ENCODE measurements around the gene VAV3.

VAV3 gene

GRCh38 chr1:107875689-107876088 lies 89.3 kb downstream of the VAV3 start:
- no peak for TF ChIP-seq EZH2phosphoT487 (IDR thresholded peaks at IDR 0.05; ENCODE audit: borderline replicate concordance, low read length)
- TF ChIP-seq, protein P1, sequence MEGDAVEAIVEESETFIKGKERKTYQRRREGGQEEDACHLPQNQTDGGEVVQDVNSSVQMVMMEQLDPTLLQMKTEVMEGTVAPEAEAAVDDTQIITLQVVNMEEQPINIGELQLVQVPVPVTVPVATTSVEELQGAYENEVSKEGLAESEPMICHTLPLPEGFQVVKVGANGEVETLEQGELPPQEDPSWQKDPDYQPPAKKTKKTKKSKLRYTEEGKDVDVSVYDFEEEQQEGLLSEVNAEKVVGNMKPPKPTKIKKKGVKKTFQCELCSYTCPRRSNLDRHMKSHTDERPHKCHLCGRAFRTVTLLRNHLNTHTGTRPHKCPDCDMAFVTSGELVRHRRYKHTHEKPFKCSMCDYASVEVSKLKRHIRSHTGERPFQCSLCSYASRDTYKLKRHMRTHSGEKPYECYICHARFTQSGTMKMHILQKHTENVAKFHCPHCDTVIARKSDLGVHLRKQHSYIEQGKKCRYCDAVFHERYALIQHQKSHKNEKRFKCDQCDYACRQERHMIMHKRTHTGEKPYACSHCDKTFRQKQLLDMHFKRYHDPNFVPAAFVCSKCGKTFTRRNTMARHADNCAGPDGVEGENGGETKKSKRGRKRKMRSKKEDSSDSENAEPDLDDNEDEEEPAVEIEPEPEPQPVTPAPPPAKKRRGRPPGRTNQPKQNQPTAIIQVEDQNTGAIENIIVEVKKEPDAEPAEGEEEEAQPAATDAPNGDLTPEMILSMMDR (IDR thresholded peaks at IDR 0.05; ENCODE audit: low read depth, low read length, poor library complexity, severe bottlenecking), result no peak
- no peaks in the 10 kb centered on the region for H3K9me3 ChIP-seq (ENCODE audit: control insufficient read depth, insufficient read depth, low read length)
- H3F3A ChIP-seq (ENCODE audit: control insufficient read depth, insufficient read depth), result no peaks in the 10 kb centered on the region
- H4K20me1 ChIP-seq (ENCODE audit: control insufficient read depth, insufficient read depth, low read depth, low read length), result no peaks in the 10 kb centered on the region
- H3K4me1 ChIP-seq (ENCODE audit: control insufficient read depth, low read length), result peaks cover 54% of the 10 kb centered on the region
- no peak overlapping the region for H3K27ac ChIP-seq (ENCODE audit: low read depth, low read length)
- H3K4me3 ChIP-seq (ENCODE audit: low read length), result no peak overlapping the region
- H3K79me2 ChIP-seq (ENCODE audit: control insufficient read depth, low read length), result no peaks in the 10 kb centered on the region
- H3K9me2 ChIP-seq (replicated peaks; ENCODE audit: control insufficient read depth, low read length), result no peaks in the 10 kb centered on the region
- peak overlapping the region; percentile 21; the same call in 1 of the 2 replicates for H3K4me2 ChIP-seq (ENCODE audit: low read length)
- no peaks in the 10 kb centered on the region for H3K27me3 ChIP-seq (ENCODE audit: control insufficient read depth, low read length)
- H3K36me3 ChIP-seq (ENCODE audit: control insufficient read depth, low read length), result no peaks in the 10 kb centered on the region

DNA sequence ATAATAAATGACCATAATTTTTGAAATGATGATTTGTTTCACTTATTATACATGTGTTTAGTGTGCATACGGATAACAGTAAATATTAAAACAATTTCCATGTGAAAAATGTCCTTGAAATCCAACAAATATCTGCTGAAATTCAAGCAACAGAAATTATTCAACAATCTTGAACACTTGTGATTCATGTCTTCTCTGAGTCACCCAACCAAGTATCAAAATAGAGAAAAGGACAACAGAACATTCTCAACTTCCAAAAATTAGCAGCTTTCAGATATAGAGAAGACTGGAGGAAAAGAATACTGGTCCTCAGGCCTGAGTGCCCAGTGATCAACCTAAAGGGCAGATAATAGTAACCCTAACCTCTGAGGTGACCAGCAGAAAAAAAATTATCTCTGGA lies 90.8 kb downstream of the VAV3 start:
- Histone ChIP-seq H3K27me3 (ENCODE audit: control insufficient read depth, low read length) (no peaks in the 10 kb centered on the region), H3K4me1 (ENCODE audit: control insufficient read depth, low read length) (peaks cover 54% of the 10 kb centered on the region), H3K4me2 (ENCODE audit: low read length) (no peak overlapping the region), H3K79me2 (ENCODE audit: control insufficient read depth, low read length) (no peaks in the 10 kb centered on the region), H3K27ac (ENCODE audit: low read depth, low read length) (no peak overlapping the region), H3K36me3 (ENCODE audit: control insufficient read depth, low read length) (no peaks in the 10 kb centered on the region), H3K9me3 (ENCODE audit: control insufficient read depth, insufficient read depth, low read length) (no peaks in the 10 kb centered on the region), H3K4me3 (ENCODE audit: low read length) (no peak overlapping the region), H3K9me2 (replicated peaks; ENCODE audit: control insufficient read depth, low read length) (no peaks in the 10 kb centered on the region), H4K20me1 (ENCODE audit: control insufficient read depth, insufficient read depth, low read depth, low read length) (no peaks in the 10 kb centered on the region), H3F3A (ENCODE audit: control insufficient read depth, insufficient read depth) (no peaks in the 10 kb centered on the region)
- TF ChIP-seq, protein P1 (IDR thresholded peaks at IDR 0.05; ENCODE audit: low read depth, low read length, poor library complexity, severe bottlenecking), result no peak
- no peak for TF ChIP-seq EZH2phosphoT487 (IDR thresholded peaks at IDR 0.05; ENCODE audit: borderline replicate concordance, low read length)

- TF ChIP-seq, protein P1 (IDR thresholded peaks at IDR 0.05; ENCODE audit: low read depth, low read length, poor library complexity, severe bottlenecking), result no peak
- TF ChIP-seq EZH2phosphoT487 (IDR thresholded peaks at IDR 0.05; ENCODE audit: borderline replicate concordance, low read length), result no peak
- H3K36me3 ChIP-seq (ENCODE audit: control insufficient read depth, low read length), result no peaks in the 10 kb centered on the region
- H3K27ac ChIP-seq (ENCODE audit: low read depth, low read length), result no peak overlapping the region
- H3K4me2 ChIP-seq (ENCODE audit: low read length), result no peak overlapping the region
- no peaks in the 10 kb centered on the region for H3K27me3 ChIP-seq (ENCODE audit: control insufficient read depth, low read length)
- H3K9me2 ChIP-seq (replicated peaks; ENCODE audit: control insufficient read depth, low read length), result no peaks in the 10 kb centered on the region
- H3F3A ChIP-seq (ENCODE audit: control insufficient read depth, insufficient read depth), result no peaks in the 10 kb centered on the region
- H3K9me3 ChIP-seq (ENCODE audit: control insufficient read depth, insufficient read depth, low read length), result no peaks in the 10 kb centered on the region
- no peak overlapping the region for H3K4me3 ChIP-seq (ENCODE audit: low read length)
- no peaks in the 10 kb centered on the region for H4K20me1 ChIP-seq (ENCODE audit: control insufficient read depth, insufficient read depth, low read depth, low read length)
- no peaks in the 10 kb centered on the region for H3K79me2 ChIP-seq (ENCODE audit: control insufficient read depth, low read length)
- peaks cover 43% of the 10 kb centered on the region for H3K4me1 ChIP-seq (ENCODE audit: control insufficient read depth, low read length)
Observed at GRCh38 chr1:107871687-107872395, 93.1 kb downstream of the VAV3 start.
